ENCODE measurements around the gene ATP8B1. TPM values are rescaled to one million over a fixed set of nuclear protein-coding genes. Genes with fewer than 3 reads are reported as not detected.
"Not testable (repeated sequence)": the region's sequence is repeated elsewhere in the genome, so short reads cannot be mapped to it uniquely, and the experiment has no call there.

ATP8B1 gene
- total RNA-seq, 1 donor from 2014 or later: 0.07 TPM

DNA sequence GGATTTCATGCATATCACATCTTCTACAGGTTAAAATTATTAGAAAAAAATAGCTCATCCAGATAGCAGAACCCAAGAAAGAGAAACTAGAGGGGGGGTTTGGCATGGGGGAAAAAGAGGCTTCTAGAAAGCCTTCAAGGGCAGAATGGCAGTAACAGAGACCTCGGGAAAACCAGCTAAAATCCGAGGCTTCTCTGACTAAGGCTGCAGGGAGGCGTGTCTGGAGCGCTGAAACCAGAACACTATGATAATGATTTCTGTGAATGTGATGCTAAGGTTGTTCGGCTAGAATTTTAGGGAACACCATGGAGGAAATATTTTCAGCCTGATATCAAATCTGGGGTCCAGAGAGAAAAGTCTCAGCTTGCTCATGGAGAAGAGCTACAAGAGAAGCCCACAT, 73.0 kb downstream of the ATP8B1 start:
- TF ChIP-seq, protein P1, sequence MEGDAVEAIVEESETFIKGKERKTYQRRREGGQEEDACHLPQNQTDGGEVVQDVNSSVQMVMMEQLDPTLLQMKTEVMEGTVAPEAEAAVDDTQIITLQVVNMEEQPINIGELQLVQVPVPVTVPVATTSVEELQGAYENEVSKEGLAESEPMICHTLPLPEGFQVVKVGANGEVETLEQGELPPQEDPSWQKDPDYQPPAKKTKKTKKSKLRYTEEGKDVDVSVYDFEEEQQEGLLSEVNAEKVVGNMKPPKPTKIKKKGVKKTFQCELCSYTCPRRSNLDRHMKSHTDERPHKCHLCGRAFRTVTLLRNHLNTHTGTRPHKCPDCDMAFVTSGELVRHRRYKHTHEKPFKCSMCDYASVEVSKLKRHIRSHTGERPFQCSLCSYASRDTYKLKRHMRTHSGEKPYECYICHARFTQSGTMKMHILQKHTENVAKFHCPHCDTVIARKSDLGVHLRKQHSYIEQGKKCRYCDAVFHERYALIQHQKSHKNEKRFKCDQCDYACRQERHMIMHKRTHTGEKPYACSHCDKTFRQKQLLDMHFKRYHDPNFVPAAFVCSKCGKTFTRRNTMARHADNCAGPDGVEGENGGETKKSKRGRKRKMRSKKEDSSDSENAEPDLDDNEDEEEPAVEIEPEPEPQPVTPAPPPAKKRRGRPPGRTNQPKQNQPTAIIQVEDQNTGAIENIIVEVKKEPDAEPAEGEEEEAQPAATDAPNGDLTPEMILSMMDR (IDR thresholded peaks at IDR 0.05; ENCODE audit: partially characterized antibody, unreplicated experiment): no peak
- no peak overlapping the region for H3K4me3 Mint-ChIP-seq (ENCODE audit: unreplicated experiment)
- H3K9me3 Mint-ChIP-seq (ENCODE audit: unreplicated experiment): peaks cover 6% of the 10 kb centered on the region
- no peaks in the 10 kb centered on the region for H3K4me1 Mint-ChIP-seq (ENCODE audit: low read depth, unreplicated experiment)
- no peak for DNase-seq
- peaks cover 3% of the 10 kb centered on the region for H3K27me3 Mint-ChIP-seq (ENCODE audit: unreplicated experiment)
- no peak overlapping the region for H3K27ac Mint-ChIP-seq (ENCODE audit: unreplicated experiment)
- peaks cover 12% of the 10 kb centered on the region for H3K36me3 Mint-ChIP-seq (ENCODE audit: unreplicated experiment)

DNA sequence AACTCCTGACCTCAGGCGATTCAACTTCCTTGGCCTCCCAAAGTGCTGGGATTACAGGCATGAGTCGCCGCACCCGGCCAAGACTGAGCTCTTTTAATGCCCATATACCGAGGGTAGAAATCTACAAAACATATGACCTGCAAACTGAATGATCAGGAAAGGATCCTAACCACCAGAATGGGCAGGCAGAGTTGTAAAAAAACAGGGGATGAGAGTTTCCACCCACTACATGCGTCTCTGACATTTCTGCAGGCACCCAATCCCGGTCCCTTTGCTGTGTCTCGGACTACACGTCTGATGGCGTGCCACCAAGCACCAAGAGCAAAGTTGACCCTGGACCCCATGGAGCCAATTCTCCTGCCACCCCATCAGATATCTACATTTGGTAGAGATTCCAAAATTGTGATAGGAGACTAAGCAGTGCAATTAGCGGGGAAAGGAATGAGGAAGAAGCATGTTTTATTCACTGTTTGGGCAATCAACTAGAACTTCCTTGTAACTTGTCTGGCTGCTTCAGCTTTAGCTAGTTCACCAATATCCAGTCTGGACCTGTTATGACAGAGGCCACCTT, 74.1 kb downstream of the ATP8B1 start:
- peaks cover 6% of the 10 kb centered on the region for H3K9me3 Mint-ChIP-seq (ENCODE audit: unreplicated experiment)
- no peaks in the 10 kb centered on the region for H3K4me1 Mint-ChIP-seq (ENCODE audit: low read depth, unreplicated experiment)
- TF ChIP-seq, protein P1 (IDR thresholded peaks at IDR 0.05; ENCODE audit: partially characterized antibody, unreplicated experiment): no peak
- DNase-seq: no peak
- H3K27ac Mint-ChIP-seq (ENCODE audit: unreplicated experiment): no peak overlapping the region
- H3K4me3 Mint-ChIP-seq (ENCODE audit: unreplicated experiment): no peak overlapping the region
- H3K27me3 Mint-ChIP-seq (ENCODE audit: unreplicated experiment): peaks cover 3% of the 10 kb centered on the region
- peaks cover 11% of the 10 kb centered on the region for H3K36me3 Mint-ChIP-seq (ENCODE audit: unreplicated experiment)

DNA sequence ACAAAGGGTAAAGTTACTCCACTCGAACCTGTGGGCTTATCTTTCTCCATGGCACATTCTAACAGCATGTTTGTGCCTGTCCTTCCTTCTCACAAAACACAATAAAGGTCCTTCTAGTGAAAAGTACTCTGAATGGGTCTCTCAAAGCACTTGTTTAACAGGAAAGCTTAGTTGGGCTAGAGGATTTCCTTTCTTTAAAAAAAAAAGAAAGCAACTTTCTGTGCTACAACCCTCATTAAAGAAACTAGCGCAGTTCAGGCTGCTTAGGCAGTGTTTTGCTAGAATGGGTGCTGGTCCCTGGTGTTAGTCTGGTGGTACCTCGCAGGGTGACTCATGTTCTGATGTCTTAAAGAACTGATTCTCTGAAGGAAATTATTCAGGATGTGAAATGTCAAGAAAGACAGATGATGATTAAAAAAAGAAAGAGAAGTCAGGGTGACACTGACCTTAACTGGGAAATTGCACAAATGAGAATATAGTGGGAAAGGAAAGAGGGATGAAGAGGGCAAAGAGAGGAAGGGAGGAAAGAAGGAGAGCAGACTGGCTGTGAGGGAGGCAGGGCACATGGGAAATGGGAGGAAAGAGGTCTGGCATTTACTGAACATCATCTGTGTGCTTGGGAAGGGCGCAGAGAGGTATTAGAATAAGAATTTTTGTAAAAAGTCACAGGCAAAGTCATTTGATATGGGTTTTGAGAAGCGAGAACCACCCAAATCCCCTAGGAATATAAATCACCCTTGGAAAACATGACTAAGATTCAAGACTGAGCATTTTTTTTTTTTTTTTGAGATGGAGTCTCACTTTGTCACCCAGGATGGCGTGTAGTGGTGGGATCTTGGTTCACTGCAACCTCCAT, 74.9 kb downstream of the ATP8B1 start:
- Mint-ChIP-seq H3K36me3 (ENCODE audit: unreplicated experiment) (peaks cover 11% of the 10 kb centered on the region), H3K4me1 (ENCODE audit: low read depth, unreplicated experiment) (no peaks in the 10 kb centered on the region), H3K4me3 (ENCODE audit: unreplicated experiment) (no peak overlapping the region), H3K27ac (ENCODE audit: unreplicated experiment) (no peak overlapping the region), H3K9me3 (ENCODE audit: unreplicated experiment) (peaks cover 6% of the 10 kb centered on the region), H3K27me3 (ENCODE audit: unreplicated experiment) (peaks cover 3% of the 10 kb centered on the region)
- TF ChIP-seq, protein P1 (IDR thresholded peaks at IDR 0.05; ENCODE audit: partially characterized antibody, unreplicated experiment): no peak
- DNase-seq: no peak

DNA sequence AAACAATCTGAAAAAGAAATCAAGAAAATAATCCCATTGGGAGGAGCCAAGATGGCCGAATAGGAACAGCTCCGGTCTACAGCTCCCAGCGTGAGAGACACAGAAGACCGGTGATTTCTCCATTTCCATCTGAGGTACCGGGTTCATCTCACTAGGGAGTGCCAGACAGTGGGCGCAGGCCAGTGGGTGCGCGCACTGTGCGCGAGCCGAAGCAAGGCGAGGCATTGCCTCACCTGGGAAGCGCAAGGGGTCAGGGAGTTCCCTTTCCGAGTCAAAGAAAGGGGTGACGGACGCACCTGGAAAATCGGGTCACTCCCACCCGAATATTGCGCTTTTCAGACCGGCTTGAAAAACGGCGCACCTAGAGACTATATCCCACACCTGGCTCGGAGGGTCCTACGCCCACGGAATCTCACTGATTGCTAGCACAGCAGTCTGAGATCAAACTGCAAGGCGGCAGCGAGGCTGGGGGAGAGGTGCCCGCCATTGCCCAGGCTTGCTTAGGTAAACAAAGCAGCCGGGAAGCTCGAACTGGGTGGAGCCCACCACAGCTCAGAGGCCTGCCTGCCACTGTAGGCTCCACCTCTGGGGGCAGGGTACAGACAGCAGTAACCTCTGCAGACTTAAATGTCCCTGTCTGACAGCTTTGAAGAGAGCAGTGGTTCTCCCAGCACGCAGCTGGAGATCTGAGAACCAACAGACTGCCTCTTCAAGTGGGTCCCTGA, 83.7 kb downstream of the ATP8B1 start:
- H3K9me3 Mint-ChIP-seq (ENCODE audit: unreplicated experiment); H3K4me1 Mint-ChIP-seq (ENCODE audit: low read depth, unreplicated experiment); H3K27ac Mint-ChIP-seq (ENCODE audit: unreplicated experiment); DNase-seq; H3K4me3 Mint-ChIP-seq (ENCODE audit: unreplicated experiment); H3K27me3 Mint-ChIP-seq (ENCODE audit: unreplicated experiment): not testable (repeated sequence)
- H3K36me3 Mint-ChIP-seq (ENCODE audit: unreplicated experiment): peaks cover 22% of the 10 kb centered on the region

DNA sequence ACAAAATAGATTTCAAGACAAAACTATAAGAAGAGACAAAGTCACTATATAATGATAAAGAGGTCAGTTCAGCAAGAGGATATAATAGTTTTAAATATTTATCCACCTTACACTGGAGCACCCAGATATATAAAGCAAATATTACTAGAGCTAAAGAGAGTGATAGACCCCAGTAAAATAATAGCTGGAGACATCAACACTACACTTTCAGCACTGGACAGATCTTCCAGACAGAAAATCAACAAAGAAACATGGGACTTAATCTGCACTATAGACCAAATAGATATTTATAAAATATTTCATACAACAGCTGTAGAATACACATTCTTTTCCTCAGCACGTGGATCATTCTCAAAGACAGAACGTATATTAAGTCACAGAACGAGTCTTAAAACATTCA, 86.6 kb downstream of the ATP8B1 start:
- peaks cover 22% of the 10 kb centered on the region for H3K36me3 Mint-ChIP-seq (ENCODE audit: unreplicated experiment)
- H3K4me3 Mint-ChIP-seq (ENCODE audit: unreplicated experiment): no peak overlapping the region
- peaks cover 4% of the 10 kb centered on the region for H3K27me3 Mint-ChIP-seq (ENCODE audit: unreplicated experiment)
- H3K4me1 Mint-ChIP-seq (ENCODE audit: low read depth, unreplicated experiment): peaks cover 4% of the 10 kb centered on the region
- TF ChIP-seq, protein P1 (IDR thresholded peaks at IDR 0.05; ENCODE audit: partially characterized antibody, unreplicated experiment): no peak
- no peak overlapping the region for H3K27ac Mint-ChIP-seq (ENCODE audit: unreplicated experiment)
- peaks cover 7% of the 10 kb centered on the region for H3K9me3 Mint-ChIP-seq (ENCODE audit: unreplicated experiment)
- DNase-seq: no peak

Data from glutamatergic neuron (in vitro differentiated cells).